Keratinocyte (primary cell): ENCODE data around the gene MAP2K2.

Source experiments
- EZH2 ChIP-seq: IDR thresholded peaks from one replicate; pipeline ENCODE4 v1.6.1; 2012; ENCODE audit warnings: inconsistent platforms, mild to moderate bottlenecking, low read length, moderate library complexity
- TF ChIP-seq, protein P1 (sequence below), 3 experiments: IDR thresholded peaks in 1 of 3; conservative IDR thresholded peaks in 1 of 3; optimal IDR thresholded peaks in 1 of 3; 2 replicates in 2 of 3; 3 replicates in 1 of 3; pipeline versions ENCODE3 to v1.5.1; 2011; ENCODE audit warnings: low read length in 3 of 3, mild to moderate bottlenecking in 3 of 3, moderate library complexity in 2 of 3, control low read depth in 1 of 3, inconsistent platforms in 1 of 3; ENCODE audit not compliant: insufficient read depth in 2 of 3; ENCODE audit errors: extremely low read depth in 1 of 3

- TF ChIP-seq, protein P1, sequence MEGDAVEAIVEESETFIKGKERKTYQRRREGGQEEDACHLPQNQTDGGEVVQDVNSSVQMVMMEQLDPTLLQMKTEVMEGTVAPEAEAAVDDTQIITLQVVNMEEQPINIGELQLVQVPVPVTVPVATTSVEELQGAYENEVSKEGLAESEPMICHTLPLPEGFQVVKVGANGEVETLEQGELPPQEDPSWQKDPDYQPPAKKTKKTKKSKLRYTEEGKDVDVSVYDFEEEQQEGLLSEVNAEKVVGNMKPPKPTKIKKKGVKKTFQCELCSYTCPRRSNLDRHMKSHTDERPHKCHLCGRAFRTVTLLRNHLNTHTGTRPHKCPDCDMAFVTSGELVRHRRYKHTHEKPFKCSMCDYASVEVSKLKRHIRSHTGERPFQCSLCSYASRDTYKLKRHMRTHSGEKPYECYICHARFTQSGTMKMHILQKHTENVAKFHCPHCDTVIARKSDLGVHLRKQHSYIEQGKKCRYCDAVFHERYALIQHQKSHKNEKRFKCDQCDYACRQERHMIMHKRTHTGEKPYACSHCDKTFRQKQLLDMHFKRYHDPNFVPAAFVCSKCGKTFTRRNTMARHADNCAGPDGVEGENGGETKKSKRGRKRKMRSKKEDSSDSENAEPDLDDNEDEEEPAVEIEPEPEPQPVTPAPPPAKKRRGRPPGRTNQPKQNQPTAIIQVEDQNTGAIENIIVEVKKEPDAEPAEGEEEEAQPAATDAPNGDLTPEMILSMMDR (optimal IDR thresholded peaks at IDR 0.05 in 1 of 3, IDR thresholded peaks at IDR 0.05 in 1 of 3, conservative IDR thresholded peaks at IDR 0.05 in 1 of 3; ENCODE audit: extremely low read depth in 1 of 3, insufficient read depth in 2 of 3, low read length in 3 of 3) = no peak
- no peak for TF ChIP-seq EZH2
Measured at GRCh38 chr19:4061178-4061682, 62.7 kb downstream of the MAP2K2 start.
